Measurements from ENCODE around the gene PAK6.
A peak's percentile ranks its signal among the peaks of the same experiment; 100 is the strongest.

Gene PAK6

DNA sequence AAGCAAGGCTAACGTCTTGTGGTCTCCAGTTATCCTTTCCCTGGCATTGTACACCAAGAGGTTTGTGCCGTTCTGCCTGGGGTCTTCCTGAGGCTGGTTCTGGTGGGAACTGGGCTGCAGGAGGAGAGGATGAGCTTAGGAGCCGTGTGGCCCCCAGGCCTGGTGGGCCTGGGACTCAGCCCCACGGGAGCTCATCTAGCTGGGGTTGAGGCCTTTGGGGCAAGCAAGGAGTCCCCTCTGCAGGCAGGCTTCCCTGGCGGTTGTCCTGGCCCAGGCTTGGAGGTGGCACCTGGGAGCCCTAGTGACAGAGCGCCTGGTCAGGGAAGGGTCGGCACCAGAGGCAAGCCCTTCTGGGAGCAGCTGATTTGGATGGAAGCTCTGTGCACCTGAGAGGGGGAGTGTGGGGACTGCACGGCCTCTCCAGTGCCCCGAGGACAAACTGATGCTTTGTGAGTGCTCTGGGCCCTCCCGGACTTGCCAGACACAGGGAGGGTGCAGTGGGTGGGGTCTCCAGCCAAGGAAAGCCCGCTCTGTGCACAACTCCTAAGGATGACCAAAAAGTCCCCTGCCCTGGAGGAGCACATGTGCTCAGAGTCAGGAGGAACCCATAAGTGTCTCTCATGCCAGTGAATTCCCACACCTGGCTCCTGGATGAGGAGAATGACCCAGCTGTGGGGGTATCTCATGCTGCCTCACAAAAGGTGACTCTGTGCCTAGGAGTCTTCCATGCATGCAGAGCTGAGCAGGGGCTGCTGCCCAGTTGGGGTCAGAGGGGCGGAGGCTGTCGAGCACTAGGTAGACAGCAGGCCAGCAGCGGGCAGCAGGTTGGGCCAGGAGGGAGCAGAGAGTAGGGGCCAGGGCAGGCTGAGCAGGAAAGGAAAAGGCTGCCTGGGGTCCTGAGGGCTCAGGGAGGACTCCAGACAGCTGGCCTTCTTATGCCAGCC lies 2.7 kb downstream of the PAK6 start:
- DNase-seq = peak; percentile 13

DNA sequence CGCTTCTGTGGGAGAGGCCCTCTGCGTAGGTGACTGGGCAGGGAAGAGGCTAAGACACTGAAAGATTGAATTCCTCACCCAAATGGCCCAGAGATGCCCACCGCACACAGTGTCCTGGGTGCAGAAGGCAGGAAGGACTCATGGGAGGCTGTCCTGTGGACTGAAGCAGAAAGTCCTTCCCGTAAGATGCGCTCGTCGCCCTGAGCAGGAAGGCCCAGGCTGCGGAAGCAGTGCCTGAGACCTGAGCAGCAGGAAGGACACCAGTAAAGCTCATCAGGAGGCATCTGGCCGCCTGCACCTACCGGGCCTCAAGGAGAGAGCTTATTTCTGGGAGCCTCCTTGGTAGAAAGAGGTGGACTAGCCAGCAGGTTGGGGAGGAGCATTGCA lies 3.3 kb downstream of the PAK6 start:
- no peak for DNase-seq

DNA sequence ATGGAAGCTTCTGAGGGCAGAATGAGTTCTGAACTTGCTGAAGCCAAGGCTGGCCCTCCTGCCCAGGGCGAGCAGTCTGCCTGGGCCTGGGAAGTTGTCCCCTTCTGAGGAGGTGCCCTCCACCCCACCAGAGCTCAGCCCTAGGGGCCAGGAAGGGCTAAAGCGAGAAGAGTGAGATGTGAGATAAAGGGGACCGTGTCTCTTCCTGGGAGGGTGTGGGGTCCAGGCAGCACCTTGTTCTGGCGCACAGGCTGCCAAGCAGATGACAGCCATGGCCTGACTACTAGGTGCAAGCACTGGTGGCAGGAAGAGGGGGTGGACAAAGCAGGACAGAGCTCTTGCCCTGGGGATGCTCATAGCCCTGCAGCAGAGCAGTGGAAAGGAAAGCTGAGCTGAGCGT lies 3.7 kb downstream of the PAK6 start:
- peak; percentile 11 for DNase-seq

DNA sequence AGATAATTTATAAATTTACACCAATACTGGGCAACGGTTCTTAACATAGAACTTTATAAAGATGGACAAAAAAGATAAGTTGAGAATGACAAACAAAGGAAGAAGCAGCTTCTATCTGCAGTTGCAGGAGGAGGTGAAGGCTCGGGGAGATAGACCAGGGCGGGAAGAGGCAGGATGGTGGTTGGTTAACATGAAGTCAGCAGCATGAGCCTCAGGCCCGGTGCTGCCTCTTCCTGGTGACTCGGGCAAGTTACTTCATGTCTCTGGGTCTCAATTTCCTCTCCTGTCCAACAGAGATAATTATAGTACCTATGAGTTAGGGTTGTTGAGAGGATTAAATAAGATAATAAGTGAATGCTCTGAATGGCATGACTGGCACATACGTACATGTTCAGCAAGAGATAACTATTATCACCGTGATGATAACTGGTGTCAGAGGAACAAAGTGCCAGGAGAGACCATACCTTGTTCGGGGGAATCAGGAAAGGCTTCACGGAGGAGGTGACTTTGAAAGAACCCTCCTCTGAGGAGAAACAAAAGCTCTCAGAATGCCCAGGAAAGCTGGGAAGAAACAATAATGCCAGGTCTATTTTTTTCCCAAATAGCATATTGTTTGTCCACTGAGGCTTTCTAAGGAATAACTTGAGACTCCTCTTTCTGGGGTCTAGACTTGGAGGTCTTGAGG lies 4.4 kb downstream of the PAK6 start:
- no peak for DNase-seq

DNA sequence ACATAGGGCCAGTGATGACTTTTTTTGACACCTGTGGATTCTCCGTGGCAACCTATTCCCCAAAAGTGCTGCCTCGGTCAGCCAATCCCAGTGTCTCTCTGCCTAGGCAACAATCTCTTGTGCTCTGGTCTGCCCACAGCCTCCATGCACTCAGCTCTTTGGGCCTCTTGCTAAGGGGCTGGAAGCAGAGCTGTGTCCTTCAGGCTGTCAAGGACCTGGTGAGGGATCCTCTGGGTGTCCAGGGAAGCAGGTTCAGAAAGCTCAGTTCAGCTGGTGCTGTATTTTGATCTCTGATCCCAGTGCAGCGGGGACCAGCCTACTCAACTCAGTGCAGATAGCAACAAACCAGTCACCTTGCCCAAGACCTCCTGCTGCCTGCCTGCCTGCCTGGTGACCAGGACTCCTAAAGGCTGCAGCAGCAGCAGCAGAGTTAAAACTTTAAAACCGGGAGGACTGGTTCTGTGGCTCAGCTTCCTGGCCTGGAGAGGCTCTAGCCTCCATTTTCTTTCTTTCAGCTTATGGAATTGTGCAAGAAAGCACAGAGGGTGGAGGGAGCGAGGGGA lies 6.2 kb downstream of the PAK6 start:
- DNase-seq = peak; percentile 12

DNA sequence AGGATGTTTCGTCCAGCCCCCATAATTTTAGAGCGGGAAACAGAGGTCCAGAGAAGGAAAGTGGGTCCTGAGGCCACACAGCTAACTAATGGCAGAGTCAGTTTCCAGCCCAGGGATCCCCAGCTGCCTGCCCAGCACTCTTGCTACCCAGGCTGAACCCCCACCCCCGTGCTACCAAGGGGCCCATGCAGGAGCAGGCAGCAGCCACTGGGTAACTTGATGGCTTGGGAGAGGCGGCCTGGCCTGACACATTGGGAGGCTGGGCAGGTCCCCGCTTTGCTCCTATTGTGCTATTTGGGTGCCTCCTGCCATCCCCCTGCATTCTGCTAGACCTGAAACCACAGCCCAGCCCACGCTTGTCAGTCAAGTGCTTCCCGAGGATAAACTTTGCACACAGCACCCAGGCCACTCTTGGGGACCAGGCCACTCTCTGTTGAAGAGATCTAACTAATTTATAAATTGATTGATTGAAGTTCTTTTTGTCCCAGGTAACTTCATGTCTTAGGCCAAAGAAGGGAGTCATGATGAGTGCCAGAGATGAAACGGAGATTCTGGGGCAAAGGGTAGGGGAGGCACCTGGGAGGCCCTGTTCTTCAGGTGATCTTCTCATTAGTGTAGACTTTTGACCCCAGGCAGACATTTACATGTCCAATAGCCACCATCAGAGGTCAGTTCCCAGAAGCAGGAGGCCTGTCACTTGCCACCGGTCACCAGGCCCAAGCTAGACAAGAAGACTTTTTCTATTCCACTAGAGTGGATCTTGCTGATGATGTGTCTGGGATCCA lies 7.0 kb downstream of the PAK6 start:
- no peak for DNase-seq

DNA sequence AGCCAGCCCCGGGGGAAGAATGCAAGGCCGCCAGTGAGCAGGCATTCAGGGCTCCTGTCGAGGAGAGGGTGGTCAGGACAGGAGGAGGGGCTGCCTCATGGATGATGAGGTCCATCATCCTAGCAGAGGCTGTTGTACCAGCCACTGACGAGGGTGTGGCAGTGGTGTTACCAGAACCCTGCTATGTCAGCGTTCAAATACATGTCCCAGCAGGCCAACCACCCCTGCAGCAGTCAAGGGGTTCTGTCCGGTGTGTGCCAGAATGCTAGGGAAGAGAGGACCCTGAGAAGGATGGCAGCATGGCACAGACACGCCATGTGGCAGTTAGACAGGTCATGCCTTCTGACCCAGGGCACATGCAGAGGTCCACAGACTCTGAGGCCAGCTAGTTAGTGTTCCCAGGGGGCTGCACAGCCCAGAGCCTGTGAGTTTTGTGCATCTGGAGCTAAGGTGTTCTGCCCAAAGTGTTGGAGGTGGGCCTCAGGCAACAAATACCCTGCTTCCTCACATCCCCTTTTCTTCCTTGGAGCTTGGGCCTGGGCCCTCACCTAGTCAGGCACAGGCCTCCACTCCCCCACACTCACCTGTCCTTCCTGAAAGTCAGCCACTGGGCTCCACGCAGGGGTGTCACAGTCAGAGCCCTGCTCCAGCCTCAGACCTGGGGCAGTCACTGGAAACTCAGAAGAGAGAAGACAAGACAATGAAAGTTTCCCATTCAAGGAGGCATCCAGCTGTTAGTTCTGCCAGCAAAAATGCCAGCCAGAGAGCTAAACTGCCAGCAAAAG lies 7.8 kb downstream of the PAK6 start:
- DNase-seq = peak; percentile 10

DNA sequence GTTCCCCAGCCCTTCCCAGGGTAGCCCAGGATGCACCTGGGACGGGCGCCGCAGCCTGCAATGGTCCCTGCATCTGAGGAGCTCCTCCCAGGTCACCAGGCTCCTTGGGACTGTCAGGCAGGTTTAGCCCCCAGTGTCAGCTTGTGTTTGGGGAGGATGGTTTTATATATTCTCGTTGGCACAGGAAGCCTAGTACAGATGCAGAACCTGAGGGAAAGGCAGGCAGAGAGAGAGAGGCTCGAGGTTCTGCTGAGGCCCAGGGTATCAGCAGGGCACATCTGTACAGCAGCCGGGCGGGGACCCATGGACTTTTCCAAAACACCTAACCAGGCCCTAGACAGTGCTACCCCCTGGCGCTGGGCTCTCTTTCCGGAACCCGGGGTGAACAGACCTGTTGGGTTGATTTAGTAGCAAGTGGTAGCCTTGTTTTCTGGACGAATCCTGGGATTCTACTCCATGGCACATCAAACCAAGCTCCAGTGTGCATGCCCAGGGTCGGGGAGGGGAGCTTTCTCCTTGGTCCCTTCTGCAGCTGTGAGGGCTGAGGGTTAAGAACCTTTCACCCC lies 8.6 kb downstream of the PAK6 start:
- no peak for DNase-seq

DNA sequence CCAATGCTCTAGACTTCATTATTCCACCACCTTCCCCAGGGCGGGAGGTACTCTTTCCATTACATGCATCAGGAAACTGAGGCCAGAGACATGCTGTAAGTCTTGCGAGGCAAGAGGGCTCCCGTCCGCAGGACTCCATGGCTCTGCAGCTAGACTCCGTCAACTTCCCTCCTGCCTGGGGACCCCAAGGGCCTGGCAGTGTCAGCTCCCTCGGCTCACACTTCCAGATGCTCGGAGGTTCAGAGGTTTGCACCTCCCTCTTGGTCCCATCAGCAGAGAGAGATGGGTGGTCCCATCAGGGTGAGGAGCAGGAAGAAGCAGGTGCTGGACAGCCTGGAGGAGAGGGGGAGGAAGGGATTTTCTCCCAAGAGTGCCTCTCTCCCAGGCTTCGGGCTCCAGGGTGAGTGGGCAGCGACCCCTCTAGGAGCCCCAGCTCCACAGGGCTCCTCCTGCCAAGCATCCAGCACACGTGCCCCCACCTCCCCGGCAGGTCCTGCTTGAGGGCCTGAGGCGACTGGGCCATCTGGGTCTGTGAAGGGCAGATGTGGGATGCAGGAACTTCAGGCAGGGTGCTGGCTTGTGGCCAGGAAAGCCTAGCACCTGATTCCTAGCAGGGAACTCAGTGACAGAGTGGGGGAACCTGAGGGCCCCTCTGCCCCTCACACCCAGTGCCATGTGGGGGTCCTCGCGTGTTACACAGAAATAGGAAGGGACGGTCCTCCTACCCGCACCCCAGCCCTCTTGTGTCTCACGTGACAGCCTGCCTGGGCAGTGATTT lies 9.3 kb downstream of the PAK6 start:
- peak; percentile 14 for DNase-seq

DNA sequence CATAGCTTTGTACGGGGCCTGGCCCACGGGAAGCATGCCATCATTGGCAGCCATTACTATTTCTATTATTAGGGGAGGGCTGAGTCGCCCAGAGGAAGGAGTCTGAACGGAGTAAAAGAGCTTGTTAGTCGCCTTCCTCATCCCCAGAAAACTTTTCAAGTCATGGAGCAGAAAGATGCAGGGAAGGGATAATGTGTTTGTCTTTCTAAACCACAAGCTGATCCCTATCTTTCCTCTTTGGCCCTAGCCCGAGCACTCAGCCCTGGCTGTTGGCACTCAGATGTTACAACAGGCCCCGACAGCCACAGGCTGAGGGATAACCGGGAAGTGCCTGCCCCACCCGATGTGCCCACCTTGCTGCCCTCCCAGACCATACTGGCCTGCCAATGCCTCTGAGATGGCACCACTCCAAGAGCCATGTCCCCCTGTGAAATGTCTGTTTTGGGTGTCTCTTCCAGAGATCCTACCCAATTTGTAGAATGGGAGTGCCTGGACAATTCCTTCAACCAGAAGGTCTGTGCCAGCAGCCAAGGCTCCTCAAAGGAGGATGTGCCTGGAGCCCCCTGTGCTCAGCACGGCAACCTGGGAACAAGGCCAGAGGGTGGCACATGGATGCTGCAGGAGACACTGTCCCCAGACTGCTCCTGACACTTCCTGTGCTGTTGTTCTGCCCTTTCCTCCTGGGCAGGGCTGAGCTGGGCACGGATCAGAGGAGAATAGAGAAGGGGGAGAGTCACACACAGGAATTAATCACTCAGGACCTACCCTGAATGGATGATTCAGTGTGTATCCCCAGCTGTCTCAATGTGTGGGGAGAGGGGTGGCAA lies 10.8 kb downstream of the PAK6 start:
- peak; percentile 17 for DNase-seq

DNA sequence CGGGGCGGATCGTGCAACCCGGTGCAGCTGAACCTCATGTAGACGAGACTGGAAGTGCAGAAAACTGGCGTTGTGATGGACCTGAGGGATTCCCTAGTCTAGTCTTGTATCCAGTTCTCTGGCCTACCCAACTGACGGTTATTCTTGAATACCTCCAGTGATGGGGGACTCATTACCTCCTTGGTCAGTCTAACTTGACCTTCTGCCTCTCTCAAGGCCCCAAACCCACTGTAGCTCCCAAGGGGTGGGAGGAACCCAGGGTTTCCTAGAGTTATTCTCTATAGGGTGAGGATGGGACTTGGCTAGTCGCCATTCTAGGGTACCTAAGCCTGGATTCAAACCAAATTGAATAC lies 11.4 kb downstream of the PAK6 start:
- DNase-seq = no peak

DNA sequence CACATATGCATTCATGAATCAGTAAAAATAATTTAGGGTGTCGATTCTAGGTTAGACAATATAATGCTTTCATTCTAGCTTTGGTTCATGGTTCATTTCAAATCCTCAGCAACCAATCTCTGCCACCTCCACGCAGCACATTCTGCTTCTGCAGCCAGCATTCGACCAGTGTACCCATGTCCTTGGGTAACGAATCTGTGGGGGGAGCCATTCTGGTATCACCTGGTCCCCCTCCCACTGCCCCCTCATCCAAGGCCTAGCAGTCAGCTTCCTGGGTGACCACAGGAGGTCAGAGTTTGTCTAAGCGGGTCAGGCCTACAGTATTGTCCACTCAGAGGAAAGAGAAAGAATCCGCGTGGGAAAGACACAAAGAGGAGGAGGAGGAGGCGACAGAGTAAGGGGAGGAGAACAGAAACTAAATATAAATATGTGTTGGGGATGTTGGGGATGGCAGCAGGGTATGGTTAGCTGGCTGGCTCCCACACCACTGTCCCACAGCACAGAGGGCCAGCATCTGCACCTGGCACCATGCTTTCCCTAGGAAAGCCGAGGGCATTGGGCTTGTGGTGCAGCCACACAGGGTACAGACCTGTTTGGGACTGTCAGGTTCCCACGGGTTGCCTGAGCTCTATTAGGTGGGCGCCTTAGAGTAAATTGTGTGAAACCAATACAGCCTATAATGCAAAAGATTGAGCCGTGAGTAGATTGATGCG lies 12.1 kb downstream of the PAK6 start:
- DNase-seq = no peak

DNA sequence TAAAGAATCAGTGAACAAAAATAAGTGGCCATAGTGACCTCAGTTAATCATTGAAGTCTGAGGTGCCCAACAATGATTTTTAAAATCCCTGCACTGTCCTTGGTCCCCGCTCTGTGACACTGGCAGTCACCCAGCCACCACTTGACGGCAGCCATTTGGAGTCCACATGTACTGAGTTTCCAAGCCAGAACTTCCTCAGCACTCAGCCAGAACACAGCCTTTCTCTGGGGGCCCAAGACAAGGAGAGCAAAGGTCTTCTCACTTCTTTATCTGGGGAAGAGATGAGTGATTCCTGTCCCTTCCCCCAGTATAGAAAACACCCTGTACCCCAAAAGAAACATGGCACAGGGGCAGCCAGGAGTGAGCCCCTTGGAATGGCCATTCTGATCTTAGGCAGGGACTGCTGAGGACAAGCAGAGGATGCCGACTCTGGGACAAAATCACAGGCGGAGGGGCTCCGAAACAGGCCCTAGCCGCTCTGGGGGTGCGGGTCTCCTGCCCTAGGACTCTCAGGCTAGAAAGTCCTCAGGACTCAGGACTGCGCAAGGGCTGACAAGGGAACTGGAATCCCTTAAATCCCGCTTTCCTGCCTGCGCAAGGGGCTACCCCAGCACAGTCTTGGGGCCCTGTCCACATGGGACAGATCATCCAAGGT lies 12.8 kb downstream of the PAK6 start:
- no peak for DNase-seq

DNA sequence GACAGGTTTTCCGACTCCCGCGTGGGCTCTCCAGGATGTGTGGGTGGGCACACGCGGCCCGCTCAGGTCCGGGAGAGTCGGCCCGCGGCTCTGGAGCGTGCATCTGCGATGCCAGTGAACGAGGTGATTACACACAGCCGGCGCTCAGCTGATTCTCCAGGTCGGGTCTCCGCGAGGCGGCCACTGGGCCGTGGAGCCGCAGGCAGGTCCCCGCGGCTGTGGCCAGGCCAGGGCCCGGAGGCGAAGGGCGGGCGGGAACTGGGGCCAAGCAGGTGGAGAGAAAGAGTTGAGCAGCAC lies 13.2 kb downstream of the PAK6 start:
- no peak for DNase-seq

DNA sequence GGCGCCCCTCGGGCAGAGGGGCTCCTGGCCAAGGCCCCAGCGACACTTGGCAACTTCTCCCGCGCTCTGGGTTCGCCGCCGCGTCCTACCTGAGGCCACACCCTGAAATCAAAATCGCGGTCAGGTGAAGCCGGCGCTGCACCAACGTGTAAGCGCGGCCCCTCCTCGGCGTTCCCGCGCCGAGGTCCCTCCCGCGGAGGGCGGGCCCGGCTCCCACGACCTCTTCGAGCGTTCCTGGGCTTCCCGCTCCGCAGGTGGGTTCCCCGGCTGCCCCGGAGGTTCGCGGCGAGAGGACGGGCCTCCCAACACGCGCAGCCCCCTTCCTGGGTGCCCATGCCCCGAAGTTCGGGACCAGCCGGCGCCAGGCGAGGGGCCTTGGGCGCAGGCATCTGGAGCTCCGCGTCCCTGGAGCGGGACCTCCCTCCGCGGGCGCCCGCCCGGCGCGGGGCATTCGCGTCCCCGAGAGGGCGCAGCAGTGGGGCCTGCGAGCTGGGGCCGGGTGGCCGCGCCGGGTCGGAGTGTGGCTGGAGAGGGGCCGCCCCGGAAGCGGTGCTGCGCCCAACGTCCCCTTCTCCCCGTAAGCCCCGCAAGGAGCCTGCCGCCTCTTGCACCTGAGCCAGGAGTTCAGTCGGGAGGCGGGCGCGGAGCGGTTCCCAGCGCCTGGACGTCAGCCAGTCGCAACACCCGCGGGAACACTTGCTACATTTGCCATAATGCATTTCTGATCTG lies 13.7 kb downstream of the PAK6 start:
- DNase-seq = no peak

DNA sequence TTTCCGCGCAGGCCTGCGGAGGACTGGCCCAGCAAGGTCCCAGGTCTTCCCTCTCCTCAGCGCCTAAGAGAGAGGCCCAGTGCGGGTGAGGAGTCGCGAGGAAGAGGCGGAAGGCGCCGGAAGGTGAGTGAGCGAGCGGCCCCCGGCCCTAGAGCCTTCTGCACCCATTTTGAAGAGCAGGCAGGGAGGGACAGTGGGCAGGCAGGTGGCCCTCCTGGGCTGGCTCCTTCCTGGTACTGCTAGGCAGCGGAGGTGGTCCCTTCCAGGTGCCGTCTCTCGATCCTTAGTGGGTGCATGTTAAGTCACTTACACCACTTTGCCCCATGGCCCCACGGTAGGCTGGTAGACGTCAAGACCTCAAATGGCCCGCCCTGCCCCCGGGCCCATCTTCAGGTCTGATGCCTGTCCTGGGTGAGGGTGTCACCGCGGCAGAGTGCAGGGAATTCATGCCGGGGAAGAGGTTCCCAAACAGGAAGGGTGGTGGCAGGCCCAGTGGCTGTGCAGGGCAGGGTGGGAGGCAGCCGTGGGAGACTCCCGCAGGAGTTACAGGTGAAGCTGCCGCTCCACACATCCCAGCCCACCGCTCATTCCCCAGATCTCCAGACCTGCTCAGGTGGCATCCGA lies 14.4 kb downstream of the PAK6 start:
- no peak for DNase-seq

DNA sequence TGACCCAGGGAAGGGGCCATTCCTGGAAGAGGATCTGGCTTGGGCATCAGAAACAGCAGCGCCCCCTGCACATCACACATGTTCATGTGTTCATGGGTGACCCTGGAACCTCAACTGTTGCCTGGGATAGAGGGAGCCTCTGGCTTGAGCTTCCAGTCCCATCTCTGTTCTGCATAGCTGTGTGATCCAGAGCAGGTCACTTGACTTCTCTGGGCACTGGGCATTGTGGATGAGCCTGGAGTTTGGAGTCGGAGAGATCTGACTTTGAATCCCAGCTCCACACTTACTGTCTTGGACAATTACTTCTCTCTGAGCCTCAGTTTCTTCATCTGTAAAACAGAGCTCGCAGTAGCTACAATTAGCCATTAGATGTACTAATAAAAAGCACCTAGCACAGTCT lies 15.6 kb downstream of the PAK6 start:
- no peak for DNase-seq

DNA sequence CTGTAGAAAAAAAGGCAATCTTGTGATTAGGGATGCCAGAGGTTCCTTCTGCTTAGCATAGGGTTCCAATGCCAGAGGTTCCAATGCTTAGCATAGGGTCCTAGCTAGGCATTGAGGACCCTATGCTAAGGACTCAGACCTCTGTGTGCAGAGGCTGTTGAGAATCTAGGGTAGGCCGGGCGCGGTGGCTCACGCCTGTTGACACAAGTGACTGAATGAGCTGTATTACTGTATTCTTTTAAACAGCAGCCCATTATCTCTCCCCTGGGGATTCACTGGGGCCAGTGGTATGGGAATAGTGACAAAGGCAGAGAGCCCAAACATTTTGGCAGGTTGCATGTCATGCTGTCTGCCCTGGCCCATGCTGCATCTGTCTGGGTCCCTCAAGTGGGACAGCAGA lies 16.2 kb downstream of the PAK6 start:
- no peak for DNase-seq

Measured in femur (tissue), 1 donor.